Stimulated activated CD4-positive, alpha-beta T cell treated with anti-CD3 and anti-CD28 coated beads, Interleukin-15, amount 100 ng/mL, for 1 hour (primary cell): ENCODE data around the gene ZNF791.
"Not testable (repeated sequence)": the region's sequence is repeated elsewhere in the genome, so short reads cannot be mapped to it uniquely, and the experiment has no call there.

ENCODE experiments used
- DNase-seq, 2 donors: peaks; one replicate each; pipeline ENCODE4 v3.0.0-alpha.2; 2020; ENCODE audit warnings: low read depth in 1 of 2, low spot score in 1 of 2

The ZNF791 gene

DNA sequence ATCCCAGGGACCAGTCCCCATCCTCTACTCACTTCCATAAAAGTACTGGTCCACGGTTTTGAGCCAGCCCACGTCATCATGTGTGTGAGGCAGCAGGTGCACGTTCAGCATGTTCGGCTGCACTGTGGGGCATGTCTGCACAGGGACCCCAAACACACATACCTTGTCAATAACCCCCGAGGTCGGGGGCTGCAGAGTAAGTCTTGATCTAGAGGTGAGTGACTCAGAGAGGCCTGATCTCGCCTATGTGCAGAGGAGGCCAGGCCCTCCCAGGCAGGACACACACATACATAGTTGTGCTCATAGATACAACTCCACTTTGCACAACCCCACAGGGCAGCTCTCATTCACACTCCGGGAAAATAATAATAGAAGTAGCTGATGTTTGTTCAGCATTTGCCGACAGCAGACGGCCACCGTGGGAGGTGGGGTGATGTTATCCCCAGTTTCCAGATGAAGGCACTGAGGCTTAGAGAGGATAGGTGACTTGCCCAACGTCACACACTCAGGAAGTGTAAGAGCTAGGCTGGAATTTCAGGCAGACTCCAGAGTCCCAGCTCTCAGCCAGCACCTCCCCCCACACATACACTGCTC, 55.0 kb downstream of the ZNF791 start:
- no peak for DNase-seq

DNA sequence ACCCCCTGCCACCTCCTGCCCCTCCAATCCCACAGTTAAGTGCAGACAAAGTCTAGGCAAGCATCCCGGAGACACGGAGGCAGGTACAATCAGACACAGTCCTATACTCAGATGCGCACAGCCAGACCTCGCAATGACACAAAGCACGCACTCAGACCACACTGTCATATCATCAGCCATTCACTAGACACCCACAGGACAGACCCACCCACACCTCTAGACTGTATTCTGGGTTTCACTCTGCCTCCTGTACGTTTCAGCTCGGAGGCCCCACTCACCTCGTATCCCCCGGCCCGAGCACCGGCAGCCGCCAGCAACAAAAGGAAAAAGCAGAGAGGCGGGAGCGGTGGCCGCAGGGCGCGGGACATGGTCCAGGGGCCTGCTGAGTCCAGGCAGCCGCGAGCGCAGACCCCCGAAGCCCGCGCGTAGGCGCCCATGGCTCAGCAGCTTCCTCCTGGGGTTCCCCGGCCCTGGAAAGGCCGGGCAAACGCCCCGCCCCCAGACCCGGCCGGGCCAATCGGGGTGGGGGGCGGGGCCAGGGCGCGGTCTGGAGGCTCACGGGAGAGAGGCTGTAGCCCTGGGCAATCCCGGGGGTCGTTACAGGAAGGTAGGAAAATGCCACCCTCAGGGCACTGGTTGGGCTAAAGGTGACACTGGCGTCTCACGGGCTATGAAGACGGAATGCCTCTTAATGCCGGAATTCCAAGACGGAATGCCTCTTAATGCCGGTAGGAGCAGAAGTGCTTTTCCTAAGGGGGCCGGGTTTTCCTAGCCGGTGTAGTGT, 55.7 kb downstream of the ZNF791 start, which contains the start of the genes MAN2B1 and WDR83:
MAN2B1 (minus strand) TSS at position 478 of the 784 bp plus-strand sequence; CDS start at position 437, 41 bp downstream.
WDR83 (plus strand) TSS at position 543 of the 784 bp plus-strand sequence. CDS start 2,984 bp downstream, outside the sequence.
- DNase-seq: peak; percentile 67 to 81

DNA sequence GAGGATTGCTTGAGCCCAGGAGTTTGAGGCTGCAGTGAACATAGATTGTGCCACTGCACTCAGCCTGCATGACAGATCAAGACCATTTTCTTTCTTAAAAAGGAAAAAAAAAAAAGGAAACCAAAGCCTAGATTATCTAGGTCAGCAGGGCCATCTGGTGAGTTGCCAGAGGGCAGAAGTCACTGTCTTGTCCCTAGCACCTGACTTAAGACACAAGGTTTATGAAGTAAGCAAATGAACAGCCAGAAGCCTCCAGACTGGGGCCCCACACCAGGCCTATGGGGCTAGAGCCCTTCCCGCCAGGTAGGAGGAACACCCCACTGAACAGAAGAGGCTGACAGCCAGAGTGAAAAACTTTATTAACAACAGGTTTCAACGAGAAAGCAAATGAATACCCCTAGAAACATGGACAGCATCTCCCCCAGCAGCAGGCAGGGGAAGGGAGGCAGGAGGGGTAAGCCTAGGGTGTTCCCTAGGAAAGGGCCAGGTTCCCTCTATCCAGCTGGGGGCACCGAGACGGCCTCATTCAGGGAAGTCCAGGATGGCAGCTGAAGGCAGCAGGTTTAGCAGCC, 57.1 kb downstream of the ZNF791 start:
- DNase-seq: no peak

DNA sequence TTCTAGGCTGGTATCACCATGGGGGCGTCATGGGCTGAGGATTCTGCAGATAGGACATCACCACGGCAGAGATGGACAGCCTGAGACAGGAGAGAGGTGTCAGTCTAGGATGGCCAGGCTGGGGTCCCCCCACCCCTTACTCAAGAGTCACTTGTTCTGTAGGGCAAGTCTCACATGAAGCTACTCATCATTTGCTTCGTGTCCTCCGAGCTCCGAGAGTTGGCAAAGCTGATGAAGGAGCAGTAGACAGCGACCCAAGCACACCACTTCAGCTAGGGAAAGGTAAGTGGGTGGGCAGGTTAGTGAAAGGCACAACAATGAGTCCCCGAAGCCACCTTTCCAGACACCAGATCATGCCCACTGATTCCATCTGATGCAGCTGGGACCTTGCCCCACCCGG, 57.6 kb downstream of the ZNF791 start:
- no peak for DNase-seq

DNA sequence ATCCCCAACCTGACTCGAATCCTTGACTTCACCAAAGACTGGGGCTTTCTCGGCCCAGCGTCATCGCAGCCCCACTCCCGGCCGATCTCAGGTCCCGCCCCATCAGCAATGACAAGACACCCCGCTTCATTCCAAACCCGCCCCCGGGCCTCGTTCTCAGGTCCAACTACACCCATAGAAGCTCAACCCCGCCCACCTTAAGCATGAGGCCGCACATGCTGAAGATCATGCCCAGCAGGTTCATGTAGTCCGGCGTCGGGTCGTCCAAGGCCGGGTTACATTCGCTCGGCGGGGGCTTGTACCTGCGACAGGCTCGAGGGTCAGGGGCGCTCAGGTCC, 58.2 kb downstream of the ZNF791 start:
- DNase-seq: peak; percentile 29 to 49

DNA sequence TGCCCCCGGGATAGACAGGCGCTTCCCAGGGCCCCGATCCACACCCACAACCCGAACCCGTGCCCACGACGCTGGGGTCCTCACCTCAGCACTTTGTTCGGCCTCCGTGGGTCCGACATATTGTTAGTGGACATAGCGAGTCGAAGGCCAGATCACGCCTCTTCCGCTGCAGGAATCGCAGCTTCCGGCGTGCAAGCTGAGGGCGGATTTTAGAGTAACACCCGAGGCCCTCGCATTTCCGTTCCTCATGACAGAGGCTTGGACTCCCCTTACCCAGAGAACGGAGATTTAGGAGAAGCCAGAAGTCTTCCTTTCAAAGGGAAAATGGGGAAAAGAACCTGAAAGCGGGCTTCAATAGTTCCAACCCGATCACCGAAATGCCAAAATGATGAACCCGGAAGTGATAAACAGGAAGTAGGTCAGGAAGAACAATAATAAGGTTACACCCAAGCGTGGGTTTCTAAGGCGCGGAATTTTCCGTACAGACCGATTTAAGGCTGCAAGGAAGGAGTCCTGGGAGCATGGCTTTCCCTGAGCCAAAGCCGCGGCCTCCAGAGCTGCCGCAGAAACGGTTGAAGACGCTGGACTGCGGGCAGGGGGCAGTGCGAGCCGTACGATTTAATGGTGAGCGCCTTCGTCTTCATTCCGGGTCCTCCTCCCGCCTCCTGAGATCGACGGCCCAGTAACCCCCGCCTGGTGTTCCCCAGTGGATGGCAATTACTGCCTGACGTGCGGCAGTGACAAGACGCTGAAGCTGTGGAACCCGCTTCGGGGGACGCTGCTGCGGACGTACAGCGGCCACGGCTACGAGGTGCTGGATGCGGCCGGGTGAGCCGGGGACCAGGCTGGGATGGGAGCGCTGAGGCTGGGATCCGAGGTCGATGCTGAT, 58.8 kb downstream of the ZNF791 start:
- DNase-seq: peak; percentile 54 to 62

DNA sequence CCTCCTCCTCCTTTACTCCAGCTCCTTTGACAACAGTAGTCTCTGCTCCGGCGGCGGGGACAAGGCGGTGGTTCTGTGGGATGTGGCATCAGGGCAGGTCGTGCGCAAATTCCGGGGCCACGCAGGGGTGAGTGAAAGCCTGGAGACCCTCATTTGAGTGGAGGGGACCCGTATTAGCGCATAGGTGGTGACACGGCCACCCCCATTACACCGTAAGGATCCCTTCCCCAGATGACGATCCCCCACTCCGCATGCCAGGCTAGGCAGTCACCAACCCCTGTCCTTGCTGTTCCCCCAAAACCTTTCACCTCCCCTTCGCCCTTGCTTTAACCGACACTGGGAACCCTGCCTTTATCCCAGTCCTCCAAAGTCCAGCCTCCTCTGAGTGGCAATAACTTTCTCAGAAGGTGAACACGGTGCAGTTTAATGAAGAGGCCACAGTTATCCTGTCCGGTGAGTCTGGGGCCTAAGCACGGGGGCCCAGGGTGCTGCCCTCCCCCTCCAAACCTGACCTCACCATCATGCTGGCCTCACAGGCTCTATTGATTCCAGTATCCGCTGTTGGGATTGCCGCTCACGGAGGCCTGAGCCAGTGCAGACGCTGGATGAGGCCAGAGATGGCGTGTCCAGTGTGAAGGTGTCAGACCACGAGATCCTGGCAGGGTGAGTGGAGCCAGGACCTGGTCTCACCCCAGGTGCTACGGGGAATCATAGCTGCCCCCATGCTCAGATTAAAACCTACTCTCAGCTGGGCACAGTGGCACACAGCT, 59.6 kb downstream of the ZNF791 start:
- no peak for DNase-seq

DNA sequence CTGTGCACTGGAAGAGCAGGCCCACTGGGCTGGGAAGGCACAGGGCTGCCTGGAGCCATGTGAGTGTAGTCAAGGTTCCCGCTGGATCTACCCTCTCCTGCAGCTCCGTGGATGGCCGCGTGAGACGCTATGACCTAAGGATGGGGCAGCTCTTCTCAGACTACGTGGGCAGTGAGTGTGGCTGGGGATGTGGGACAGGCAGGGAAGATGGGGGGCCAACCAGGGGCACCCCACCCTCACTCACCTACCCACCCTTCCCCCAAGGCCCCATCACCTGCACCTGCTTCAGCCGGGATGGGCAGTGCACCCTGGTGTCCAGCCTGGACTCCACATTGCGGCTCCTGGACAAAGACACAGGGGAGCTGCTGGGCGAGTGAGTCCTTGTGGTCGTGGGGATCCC, 62.0 kb downstream of the ZNF791 start:
- DNase-seq: no peak

DNA sequence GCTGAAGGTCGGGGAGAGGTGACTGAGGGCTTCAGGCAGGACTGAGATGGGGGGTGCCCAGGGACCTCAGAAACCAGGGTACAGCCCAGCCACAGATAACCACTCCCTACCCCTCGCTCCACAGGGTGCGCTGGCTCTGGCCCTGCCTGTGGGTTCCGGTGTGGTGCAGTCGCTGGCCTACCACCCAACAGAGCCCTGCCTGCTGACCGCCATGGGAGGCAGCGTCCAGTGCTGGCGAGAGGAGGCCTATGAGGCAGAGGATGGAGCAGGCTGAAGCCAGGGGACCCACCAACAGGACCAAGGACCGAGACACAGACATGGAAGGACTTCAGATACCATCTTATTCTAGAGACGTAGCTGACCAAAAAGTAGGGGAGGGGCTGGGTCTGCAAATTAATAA, 64.7 kb downstream of the ZNF791 start:
- no peak for DNase-seq

DNA sequence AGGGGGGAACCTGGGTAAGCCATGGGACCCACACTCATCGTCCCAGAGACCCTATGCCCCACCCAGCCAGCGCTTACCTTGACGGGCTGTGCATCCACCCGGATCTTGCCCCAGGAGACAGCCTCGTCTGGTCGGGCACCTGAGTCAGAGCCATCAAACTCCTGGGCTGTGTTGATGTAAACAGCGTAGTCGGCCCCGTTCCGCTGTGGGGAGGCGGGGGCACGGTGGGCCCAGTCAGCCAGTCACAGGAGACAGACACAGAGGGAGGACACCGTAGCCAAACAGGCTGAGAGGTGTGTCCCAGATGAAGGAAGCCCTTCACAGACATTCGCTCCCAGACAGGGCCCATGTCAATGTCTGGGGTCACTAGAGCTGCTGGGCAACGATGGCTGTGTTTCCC, 65.2 kb downstream of the ZNF791 start:
- no peak for DNase-seq

DNA sequence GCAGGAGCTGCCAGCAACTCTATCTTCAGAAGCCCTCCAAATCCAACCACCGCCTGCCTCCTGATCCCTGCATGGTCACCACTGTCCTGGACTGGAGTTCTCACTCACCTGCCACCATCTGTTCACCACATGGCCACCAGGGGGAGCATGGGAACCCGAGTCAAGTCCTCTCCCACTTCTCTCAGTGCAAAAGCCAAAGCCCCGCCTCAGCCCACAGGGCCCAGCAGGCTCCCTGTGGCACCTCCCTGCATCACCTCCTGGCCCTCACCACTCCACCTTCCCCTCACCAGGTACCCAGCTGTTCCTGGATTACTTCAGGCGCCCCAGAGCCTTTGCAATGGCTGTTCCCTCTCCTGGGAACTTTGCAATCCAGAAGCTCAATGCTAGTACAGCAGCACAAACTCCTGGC, 65.7 kb downstream of the ZNF791 start:
- DNase-seq: peak; percentile 62 to 78

DNA sequence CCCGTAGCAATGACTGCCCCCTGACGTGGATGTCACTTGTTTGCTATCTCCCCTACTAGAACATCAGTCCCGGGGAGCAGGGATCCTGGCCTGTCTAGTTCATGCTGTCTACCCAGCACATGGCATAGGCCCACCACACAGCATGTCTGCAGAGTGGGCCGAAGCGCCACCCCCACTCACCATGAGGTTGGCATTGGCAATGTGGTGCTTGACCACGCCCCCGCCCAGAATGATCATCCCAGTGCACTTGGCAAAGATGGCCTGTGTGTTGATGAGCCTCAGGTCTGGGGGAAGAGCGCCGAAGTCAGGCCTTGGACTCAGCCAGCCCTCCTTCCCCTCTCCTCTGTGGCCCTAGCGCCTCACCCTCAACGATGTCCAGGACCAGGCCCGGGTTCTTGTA, 66.2 kb downstream of the ZNF791 start:
- no peak for DNase-seq

DNA sequence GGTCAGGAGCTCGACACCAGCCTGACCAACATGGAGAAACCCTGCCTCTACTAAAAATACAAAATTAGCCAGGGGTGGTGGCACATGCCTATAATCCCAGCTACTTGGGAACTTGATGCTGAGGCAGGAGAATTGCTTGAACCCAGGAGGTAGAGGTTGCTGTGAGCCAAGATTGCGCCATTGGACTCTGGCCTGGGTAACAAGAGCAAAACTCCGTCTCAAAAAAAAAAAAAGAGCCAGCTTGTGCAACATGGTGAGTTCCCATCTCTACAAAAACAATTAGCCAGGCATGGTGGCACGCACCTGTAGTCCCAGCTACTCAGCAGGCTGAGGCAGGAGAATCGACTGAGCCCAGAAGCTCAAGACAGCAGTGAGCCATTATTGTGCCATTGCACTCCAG, 67.3 kb downstream of the ZNF791 start:
- DNase-seq: not testable (repeated sequence)

DNA sequence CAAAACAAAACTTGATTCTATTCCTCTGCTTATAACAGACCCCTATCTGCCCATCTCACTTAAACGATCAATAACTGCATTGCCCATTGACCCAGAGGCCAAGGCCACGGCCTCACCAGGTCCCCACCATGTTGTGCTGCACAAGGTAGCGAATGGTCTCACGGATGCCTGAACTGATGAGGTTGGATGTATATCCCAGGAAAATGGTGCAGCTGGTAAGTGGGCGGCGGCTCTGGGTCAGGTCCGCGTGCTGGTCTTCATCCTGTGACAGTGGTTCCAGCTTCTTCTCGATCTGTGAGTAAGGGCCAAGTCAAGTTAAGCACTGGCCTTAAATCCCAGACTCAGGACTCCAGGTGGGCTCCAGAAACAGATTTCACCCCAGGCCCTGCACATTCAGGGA, 69.3 kb downstream of the ZNF791 start:
- no peak for DNase-seq

DNA sequence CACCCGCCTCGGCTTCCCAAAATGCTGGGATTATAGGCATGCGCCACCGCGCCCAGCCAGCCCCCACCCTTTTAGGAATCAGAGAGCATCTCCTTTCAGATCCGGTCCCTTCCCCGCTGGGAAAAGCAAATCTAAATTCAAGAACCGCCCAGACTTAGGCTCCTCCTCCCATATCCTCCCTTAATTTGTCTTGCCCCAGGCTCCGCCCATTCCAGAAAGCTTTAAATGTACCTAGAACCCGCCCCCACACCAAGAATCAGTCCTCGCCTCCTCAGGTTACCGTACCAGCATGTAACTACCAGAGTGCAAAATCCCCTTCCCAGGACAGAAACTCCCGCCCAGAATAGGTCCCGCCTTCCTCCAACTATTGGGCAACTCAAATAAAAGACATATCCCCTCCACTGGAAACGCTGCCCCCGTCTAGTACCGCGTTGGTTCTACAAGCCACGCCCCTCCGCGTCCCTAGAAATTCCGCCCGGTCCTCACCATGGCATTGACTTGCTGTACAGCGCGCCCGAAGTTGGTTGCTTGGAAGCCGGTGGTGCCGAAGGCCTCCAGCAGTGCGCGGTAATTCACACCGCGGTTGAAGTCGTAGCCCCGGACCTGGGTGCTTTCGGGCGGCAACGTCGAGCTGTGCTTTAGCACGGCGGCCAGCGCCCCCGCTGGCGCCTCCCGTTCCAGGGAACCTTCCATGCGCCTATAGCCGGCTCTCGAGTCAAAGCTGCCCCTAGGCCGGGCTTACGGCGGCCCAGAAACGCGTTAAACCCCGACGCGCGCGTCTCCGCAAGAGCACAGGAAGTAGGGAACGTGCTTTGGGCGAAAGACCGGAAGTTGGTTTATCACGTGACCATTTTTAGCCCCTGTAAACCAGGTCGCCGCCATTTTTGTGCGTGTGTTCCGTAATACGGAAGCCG, 70.6 kb downstream of the ZNF791 start, which contains the start of gene DHPS:
DHPS (minus strand) TSS at position 807 of the 914 bp plus-strand sequence; CDS start at position 693, 114 bp downstream.
- DNase-seq: peak; percentile 74
